Endodermal cell (in vitro differentiated cells): Measurements from ENCODE around the gene ADAMTS2. TPM values are rescaled to one million over a fixed set of nuclear protein-coding genes. Genes with fewer than 3 reads are reported as not detected.
A peak's percentile ranks its signal among the peaks of the same experiment; 100 is the strongest.

Source experiments
- DNase-seq: peaks from one replicate; pipeline ENCODE4 v3.0.0-alpha.2; 2017
- H3K27ac ChIP-seq: 2 replicates; pipeline ENCODE4 v1.5.1; 2013; ENCODE audit warnings: mild to moderate bottlenecking, low read depth, low read length, moderate library complexity
- H3K27me3 ChIP-seq: 2 replicates; pipeline ENCODE4 v1.6.1; 2013; ENCODE audit warnings: mild to moderate bottlenecking, low read length, moderate library complexity; ENCODE audit not compliant: insufficient read depth, control insufficient read depth, poor library complexity, severe bottlenecking
- H3K36me3 ChIP-seq: 2 replicates; pipeline ENCODE4 v1.7.0; 2013; ENCODE audit warnings: mild to moderate bottlenecking, low read length, moderate library complexity; ENCODE audit not compliant: control insufficient read depth, insufficient read depth
- H3K4me1 ChIP-seq: one replicate; pipeline ENCODE4 v1.7.0; 2013; ENCODE audit warnings: low read length; ENCODE audit not compliant: control insufficient read depth, insufficient read depth
- H3K4me3 ChIP-seq: 2 replicates; pipeline ENCODE4 v1.5.1; 2013; ENCODE audit warnings: mild to moderate bottlenecking, low read length, moderate library complexity
- H3K9ac ChIP-seq: 2 replicates; pipeline ENCODE4 v1.6.1; 2013; ENCODE audit warnings: mild to moderate bottlenecking, low read length, moderate library complexity; ENCODE audit not compliant: poor library complexity, severe bottlenecking; ENCODE audit errors: extremely low read depth
- H3K9me3 ChIP-seq: 2 replicates; pipeline ENCODE4 v1.6.1; 2013; ENCODE audit warnings: mild to moderate bottlenecking, low read length, moderate library complexity; ENCODE audit not compliant: control insufficient read depth
- H3K27ac Mint-ChIP-seq: 2 replicates; pipeline ENCODE4 v1.8.0; 2020; ENCODE audit warnings: mixed read lengths
- H3K27me3 Mint-ChIP-seq: 2 replicates; pipeline ENCODE4 v1.8.0; 2021; ENCODE audit warnings: mild to moderate bottlenecking, mixed read lengths; ENCODE audit not compliant: insufficient read depth
- H3K36me3 Mint-ChIP-seq: 2 replicates; pipeline ENCODE4 v1.8.0; 2020; ENCODE audit warnings: low read depth, mixed read lengths
- H3K4me1 Mint-ChIP-seq: 2 replicates; pipeline ENCODE4 v1.8.0; 2020; ENCODE audit warnings: mixed read lengths
- H3K4me3 Mint-ChIP-seq: 2 replicates; pipeline ENCODE4 v1.8.0; 2020; ENCODE audit warnings: mild to moderate bottlenecking, moderate library complexity, mixed read lengths
- H3K9me3 Mint-ChIP-seq: 2 replicates; pipeline ENCODE4 v1.8.0; 2020; ENCODE audit warnings: mild to moderate bottlenecking, mixed read lengths
- WGBS, 2 experiments: methylation state at CpG; one replicate each; pipeline versions ENCODE4 v1.1.5 to v1.1.7; 2013; ENCODE audit warnings: missing lambda C conversion rate in 2 of 2, mixed read lengths in 1 of 2; ENCODE audit not compliant: insufficient coverage in 1 of 2, insufficient read length in 1 of 2; 5-methylcytosine and 5-hydroxymethylcytosine counted together
- total RNA-seq, 2 donors: library from RNA; stranded (reverse); fragmentation: NEBNext Ultra II Directional in 1 of 2; extraction: Animal tissue kit (Norgen Biotek cat#: 25700) in 1 of 2; gene quantifications; 2 replicates in 1 of 2; 3 replicates in 1 of 2; pipeline ENCODE4 v1.2.1, GENCODE V29; 2021
- TF ChIP-seq, protein P1 (sequence below): fragments of 200-600 bp; sonication (generic); conservative IDR thresholded peaks from 2 replicates; pipeline ENCODE4 v1.5.0; 2021; ENCODE audit warnings: antibody characterized with exemption, mild to moderate bottlenecking

Gene ADAMTS2
- total RNA-seq, 2 donors from 2014 or later = 1.2 to 2.6 TPM

GRCh38 chr5:179275381-179275878, 69.8 kb downstream of the ADAMTS2 start:
- Histone ChIP-seq H3K9me3 (no peaks in the 10 kb centered on the region), H3K4me3 (no peak overlapping the region), H3K4me1 (no peaks in the 10 kb centered on the region), H3K27ac (no peak overlapping the region), H3K9ac (no peak overlapping the region), H3K36me3 (no peaks in the 10 kb centered on the region), H3K27me3 (no peaks in the 10 kb centered on the region)
- H3K27ac Mint-ChIP-seq = no peak overlapping the region
- 93 to 99% methylated on average over 11 to 15 of the region's 15 CpGs for WGBS, 2 experiments
- no peak overlapping the region for H3K4me3 Mint-ChIP-seq
- no peaks in the 10 kb centered on the region for H3K4me1 Mint-ChIP-seq
- no peaks in the 10 kb centered on the region for H3K27me3 Mint-ChIP-seq
- TF ChIP-seq, protein P1, sequence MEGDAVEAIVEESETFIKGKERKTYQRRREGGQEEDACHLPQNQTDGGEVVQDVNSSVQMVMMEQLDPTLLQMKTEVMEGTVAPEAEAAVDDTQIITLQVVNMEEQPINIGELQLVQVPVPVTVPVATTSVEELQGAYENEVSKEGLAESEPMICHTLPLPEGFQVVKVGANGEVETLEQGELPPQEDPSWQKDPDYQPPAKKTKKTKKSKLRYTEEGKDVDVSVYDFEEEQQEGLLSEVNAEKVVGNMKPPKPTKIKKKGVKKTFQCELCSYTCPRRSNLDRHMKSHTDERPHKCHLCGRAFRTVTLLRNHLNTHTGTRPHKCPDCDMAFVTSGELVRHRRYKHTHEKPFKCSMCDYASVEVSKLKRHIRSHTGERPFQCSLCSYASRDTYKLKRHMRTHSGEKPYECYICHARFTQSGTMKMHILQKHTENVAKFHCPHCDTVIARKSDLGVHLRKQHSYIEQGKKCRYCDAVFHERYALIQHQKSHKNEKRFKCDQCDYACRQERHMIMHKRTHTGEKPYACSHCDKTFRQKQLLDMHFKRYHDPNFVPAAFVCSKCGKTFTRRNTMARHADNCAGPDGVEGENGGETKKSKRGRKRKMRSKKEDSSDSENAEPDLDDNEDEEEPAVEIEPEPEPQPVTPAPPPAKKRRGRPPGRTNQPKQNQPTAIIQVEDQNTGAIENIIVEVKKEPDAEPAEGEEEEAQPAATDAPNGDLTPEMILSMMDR = no peak
- DNase-seq = no peak
- H3K36me3 Mint-ChIP-seq = no peaks in the 10 kb centered on the region
- no peaks in the 10 kb centered on the region for H3K9me3 Mint-ChIP-seq

GRCh38 chr5:179274321-179275315, 70.6 kb downstream of the ADAMTS2 start:
- Histone ChIP-seq H3K36me3 (no peaks in the 10 kb centered on the region), H3K27me3 (no peaks in the 10 kb centered on the region), H3K27ac (no peak overlapping the region), H3K9me3 (no peaks in the 10 kb centered on the region), H3K9ac (no peak overlapping the region), H3K4me1 (no peaks in the 10 kb centered on the region), H3K4me3 (no peak overlapping the region)
- no peak overlapping the region for H3K4me3 Mint-ChIP-seq
- H3K9me3 Mint-ChIP-seq = no peaks in the 10 kb centered on the region
- H3K4me1 Mint-ChIP-seq = no peaks in the 10 kb centered on the region
- no peaks in the 10 kb centered on the region for H3K27me3 Mint-ChIP-seq
- DNase-seq = no peak
- no peaks in the 10 kb centered on the region for H3K36me3 Mint-ChIP-seq
- no peak overlapping the region for H3K27ac Mint-ChIP-seq
- WGBS, 2 experiments = 90 to 95% methylated on average over 21 to 26 of the region's 26 CpGs
- TF ChIP-seq, protein P1 = peak; percentile 54

DNA sequence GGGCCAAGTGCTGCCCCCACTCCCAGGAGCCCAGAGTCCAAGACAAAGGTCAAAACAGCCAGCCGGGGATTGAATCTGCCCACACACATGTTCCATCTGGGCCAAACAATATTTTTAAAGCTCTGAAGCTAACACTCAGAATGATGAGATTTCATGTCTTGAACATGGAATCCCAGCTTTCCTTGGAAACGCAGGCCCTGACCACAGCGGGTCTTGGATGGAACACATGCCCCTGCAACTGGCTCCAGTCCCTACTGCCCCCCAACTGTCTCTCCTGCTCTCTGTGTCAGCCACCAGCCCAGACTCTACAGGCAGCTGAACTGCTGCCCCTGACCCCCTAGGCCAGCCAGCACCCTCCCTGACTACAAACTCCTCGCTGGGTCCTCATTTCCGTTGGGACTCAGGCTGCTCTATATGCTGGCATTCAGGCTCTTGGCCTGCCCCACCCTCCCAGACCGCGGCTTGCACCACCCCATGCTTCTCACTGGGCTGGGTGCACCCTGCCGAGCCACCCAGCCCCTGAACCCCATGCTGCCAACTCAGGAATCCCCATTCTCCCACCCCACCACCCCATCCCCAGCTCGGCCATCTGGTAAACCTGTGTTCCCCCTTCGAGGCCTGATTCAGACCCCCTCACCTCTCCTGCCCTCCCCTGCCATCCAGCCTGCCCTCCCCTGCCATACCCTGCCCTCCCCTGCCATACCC, 71.7 kb downstream of the ADAMTS2 start:
- no peak for DNase-seq
- Mint-ChIP-seq H3K9me3 (no peaks in the 10 kb centered on the region), H3K36me3 (no peaks in the 10 kb centered on the region), H3K27ac (no peak overlapping the region), H3K4me1 (no peaks in the 10 kb centered on the region), H3K4me3 (no peak overlapping the region), H3K27me3 (no peaks in the 10 kb centered on the region)
- Histone ChIP-seq H3K27me3 (no peaks in the 10 kb centered on the region), H3K4me1 (no peaks in the 10 kb centered on the region), H3K9ac (no peak overlapping the region), H3K36me3 (no peaks in the 10 kb centered on the region), H3K9me3 (no peaks in the 10 kb centered on the region), H3K4me3 (no peak overlapping the region), H3K27ac (peak overlapping the region; percentile 79)
- WGBS, 2 experiments = 86 to 90% methylated on average over 4 to 10 of the region's 10 CpGs
- TF ChIP-seq, protein P1 = no peak
